SH-SY5Y (cell line): ENCODE data around the gene TMEM44.

Source experiments
- GATA2 ChIP-seq: IDR thresholded peaks from 2 replicates; pipeline ENCODE4 v1.6.1; 2011; ENCODE audit warnings: mild to moderate bottlenecking, low read depth, low read length
- GATA3 ChIP-seq: IDR thresholded peaks from 2 replicates; pipeline ENCODE4 v1.6.1; 2011; ENCODE audit warnings: low read depth, mild to moderate bottlenecking, low read length, moderate library complexity

- TF ChIP-seq GATA3, result no peak
- no peak for TF ChIP-seq GATA2
These were observed 60.2 kb downstream of the TMEM44 start for GRCh38 chr3:194572944-194573491.
